Ishikawa (cell line): Measurements from ENCODE around the gene ADIPOR1.

Experiments used
- CEBPB ChIP-seq: IDR thresholded peaks from 2 replicates; pipeline ENCODE4 v1.6.1; 2012
- EGR1 ChIP-seq: IDR thresholded peaks from 2 replicates; pipeline ENCODE4 v1.6.1; 2012
- EP300 ChIP-seq: IDR thresholded peaks from 2 replicates; pipeline ENCODE4 v1.6.1; 2012; ENCODE audit warnings: borderline replicate concordance
- FOXM1 ChIP-seq: IDR thresholded peaks from 2 replicates; pipeline ENCODE4 v1.6.1; 2012; ENCODE audit warnings: low read depth, borderline replicate concordance
- RAD21 ChIP-seq: IDR thresholded peaks from 2 replicates; pipeline ENCODE4 v1.6.1; 2012; ENCODE audit warnings: low read depth
- TCF12 ChIP-seq: IDR thresholded peaks from 2 replicates; pipeline ENCODE4 v1.6.1; 2012; ENCODE audit warnings: low read depth
- TEAD4 ChIP-seq: IDR thresholded peaks from 2 replicates; pipeline ENCODE4 v1.6.1; 2012
- USF1 ChIP-seq: IDR thresholded peaks from 2 replicates; pipeline ENCODE4 v1.6.1; 2012
- YY1 ChIP-seq: IDR thresholded peaks from 2 replicates; pipeline ENCODE4 v1.6.1; 2012; ENCODE audit warnings: low read depth
- ZBTB7A ChIP-seq: IDR thresholded peaks from 2 replicates; pipeline ENCODE4 v1.6.1; 2012; ENCODE audit warnings: low read depth
- TF ChIP-seq, protein P1 (sequence below): IDR thresholded peaks from 2 replicates; pipeline ENCODE4 v1.6.1; 2012; ENCODE audit warnings: low read depth, mild to moderate bottlenecking
- TF ChIP-seq, protein P2 (sequence below): IDR thresholded peaks from 2 replicates; pipeline ENCODE4 v1.6.1; 2012

GRCh38 chr1:202952818-202953217 lies 5.3 kb downstream of the ADIPOR1 start:
- TF ChIP-seq, protein P1, sequence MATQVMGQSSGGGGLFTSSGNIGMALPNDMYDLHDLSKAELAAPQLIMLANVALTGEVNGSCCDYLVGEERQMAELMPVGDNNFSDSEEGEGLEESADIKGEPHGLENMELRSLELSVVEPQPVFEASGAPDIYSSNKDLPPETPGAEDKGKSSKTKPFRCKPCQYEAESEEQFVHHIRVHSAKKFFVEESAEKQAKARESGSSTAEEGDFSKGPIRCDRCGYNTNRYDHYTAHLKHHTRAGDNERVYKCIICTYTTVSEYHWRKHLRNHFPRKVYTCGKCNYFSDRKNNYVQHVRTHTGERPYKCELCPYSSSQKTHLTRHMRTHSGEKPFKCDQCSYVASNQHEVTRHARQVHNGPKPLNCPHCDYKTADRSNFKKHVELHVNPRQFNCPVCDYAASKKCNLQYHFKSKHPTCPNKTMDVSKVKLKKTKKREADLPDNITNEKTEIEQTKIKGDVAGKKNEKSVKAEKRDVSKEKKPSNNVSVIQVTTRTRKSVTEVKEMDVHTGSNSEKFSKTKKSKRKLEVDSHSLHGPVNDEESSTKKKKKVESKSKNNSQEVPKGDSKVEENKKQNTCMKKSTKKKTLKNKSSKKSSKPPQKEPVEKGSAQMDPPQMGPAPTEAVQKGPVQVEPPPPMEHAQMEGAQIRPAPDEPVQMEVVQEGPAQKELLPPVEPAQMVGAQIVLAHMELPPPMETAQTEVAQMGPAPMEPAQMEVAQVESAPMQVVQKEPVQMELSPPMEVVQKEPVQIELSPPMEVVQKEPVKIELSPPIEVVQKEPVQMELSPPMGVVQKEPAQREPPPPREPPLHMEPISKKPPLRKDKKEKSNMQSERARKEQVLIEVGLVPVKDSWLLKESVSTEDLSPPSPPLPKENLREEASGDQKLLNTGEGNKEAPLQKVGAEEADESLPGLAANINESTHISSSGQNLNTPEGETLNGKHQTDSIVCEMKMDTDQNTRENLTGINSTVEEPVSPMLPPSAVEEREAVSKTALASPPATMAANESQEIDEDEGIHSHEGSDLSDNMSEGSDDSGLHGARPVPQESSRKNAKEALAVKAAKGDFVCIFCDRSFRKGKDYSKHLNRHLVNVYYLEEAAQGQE, result no peak
- no peak for TF ChIP-seq FOXM1
- TF ChIP-seq TCF12, result no peak
- TF ChIP-seq USF1, result no peak
- TF ChIP-seq, protein P2, sequence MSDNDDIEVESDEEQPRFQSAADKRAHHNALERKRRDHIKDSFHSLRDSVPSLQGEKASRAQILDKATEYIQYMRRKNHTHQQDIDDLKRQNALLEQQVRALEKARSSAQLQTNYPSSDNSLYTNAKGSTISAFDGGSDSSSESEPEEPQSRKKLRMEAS, result no peak
- TF ChIP-seq TEAD4, result no peak
- no peak for TF ChIP-seq EP300
- TF ChIP-seq YY1, result no peak
- TF ChIP-seq RAD21, result no peak
- no peak for TF ChIP-seq CEBPB
- TF ChIP-seq ZBTB7A, result no peak
- TF ChIP-seq EGR1, result no peak
